Stimulated activated CD4-positive, alpha-beta T cell treated with anti-CD3 and anti-CD28 coated beads, TNF-alpha, amount 100 ng/mL, for 24 hours (primary cell): ENCODE results near the gene KCNMA1.
A peak's percentile ranks its signal among the peaks of the same experiment; 100 is the strongest.
"Not testable (repeated sequence)": the region's sequence is repeated elsewhere in the genome, so short reads cannot be mapped to it uniquely, and the experiment has no call there.

Source experiments
- DNase-seq, 3 experiments: peaks; one replicate each; pipeline ENCODE4 v3.0.0-alpha.2; 2020; ENCODE audit warnings: low read depth in 3 of 3

Gene KCNMA1

DNA sequence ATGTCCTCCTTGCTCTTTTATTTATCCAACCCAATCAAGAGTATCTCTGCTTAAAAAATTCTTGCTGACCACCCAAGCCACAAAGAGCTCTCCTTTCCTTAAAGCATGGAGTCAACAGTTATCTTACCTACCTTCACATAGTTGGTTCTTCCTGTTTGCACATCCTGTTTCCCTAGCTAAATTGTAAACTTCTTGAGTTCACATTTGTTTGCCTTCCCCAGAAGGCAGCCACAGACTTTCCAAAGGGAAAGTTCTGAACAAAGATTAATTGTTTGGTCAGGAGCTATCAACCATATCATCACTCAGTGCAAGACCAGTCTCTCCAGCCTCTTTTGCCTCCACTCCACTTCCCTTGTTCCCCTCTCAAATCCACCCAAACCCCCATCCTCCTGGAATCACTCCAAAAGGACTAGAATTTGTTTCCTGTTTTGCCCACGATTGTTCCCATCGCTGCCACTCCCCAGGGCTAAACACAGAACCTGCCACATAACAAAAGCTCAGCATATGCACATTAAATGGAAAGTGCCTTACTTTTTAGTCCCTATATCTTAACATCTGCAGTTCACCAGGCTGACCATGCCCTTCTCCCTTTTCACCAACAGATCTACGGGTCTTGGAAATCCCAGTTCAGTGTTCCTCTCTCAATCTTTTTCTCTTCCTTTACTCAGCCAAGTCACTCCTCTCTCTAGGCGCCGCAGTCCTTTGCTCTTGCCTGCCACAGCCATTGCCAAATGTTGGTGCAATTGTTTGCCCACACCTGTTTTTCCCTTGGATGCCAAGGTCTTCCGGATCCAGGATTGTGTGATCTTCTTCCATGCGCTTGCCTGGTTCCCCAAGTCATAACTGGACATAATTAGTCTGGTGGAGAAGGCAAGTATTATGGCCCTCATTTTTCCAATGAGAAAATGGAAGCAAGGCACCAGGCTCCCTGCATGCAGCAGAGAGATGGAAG is 265.5 kb downstream of the KCNMA1 start:
- DNase-seq: no peak

GRCh38 chr10:77371421-77371820 is 266.2 kb downstream of the KCNMA1 start:
- DNase-seq: no peak

DNA sequence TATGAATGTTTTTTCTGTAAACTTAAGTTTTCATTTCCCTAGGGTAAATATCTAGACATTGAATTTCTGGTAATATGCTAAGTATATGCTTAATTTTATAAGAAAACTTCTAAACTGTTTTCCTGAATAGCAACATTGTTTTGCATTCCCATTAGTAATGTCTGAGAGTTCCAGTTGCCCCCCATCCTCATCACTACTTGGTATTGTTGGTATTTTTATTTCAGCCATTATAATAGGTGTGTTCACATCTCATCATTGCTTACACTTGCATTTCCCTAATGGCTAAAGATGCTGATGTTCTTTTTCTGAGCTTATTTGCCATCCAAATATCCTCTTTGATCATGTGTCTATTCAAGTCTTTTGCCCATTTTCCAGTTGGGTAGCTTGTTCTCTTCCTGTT is 269.6 kb downstream of the KCNMA1 start:
- no peak for DNase-seq

- DNase-seq: no peak
These were observed 274.4 kb downstream of the KCNMA1 start for GRCh38 chr10:77363210-77363609.

DNA sequence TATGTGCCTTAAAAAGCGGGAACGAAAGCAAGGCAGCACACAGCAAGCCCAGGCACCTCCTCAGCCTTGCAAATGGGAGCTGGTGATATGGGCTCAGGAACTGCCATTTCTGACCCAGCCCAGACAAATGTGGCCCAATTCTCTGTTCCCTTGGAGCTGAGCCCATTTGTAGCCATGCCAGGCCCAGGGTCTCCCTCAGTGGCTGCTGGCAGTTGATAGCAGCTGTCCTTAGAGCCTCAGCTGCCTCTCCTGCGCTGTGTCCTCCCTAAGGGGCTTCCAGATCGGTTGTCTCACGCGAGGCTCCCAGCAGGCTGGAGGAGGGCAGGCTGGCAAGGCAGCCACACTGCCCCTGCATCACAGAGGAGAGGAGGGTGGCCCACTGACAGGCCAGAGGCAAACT is 275.8 kb downstream of the KCNMA1 start:
- no peak for DNase-seq

GRCh38 chr10:77361426-77361825 is 276.2 kb downstream of the KCNMA1 start:
- DNase-seq: no peak

DNA sequence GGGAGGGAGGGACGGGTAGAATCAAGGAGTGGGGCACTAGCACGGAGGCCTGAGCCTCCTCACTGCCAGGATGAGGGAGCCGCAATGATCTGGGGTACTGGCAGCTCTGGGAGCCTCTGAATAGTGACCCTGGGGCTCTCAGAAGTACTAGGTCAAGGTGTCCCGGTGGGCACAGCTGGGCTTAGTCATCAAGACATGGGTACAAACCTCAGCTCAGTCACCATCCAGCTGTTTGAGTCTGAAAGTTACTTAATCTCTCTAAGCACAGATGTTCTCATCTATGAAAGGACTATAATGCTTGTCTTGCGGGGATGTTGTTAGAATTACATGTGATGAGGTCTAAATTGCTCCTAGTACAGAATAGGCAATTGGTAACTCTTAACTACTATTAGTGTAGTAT is 276.8 kb downstream of the KCNMA1 start:
- DNase-seq: no peak

DNA sequence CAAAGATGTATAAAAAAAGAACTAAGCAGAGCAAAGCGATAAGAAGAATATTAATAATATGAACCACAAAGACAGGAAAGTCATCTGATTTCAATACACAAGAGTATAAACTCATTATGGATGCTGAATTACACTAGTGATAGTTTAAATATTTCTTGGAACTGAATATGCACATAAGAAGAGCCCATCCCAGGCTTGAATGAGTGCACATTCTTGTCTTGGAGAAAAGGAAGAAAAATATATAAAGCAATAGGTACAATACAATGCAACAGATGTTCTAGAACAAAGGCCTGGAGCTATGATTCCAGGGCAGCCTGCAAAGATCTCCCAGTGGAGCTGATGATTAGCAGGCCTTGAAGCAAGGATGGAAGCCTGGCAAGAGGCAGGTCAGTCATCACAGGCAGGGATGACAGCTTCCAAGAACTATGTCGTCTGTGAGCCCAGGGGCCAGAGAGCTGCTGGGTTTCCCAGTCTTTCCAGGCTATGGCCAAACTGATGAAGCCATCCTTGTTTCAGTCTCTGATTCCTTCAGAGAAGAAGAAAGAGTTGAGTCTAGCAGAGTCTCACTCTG is 277.6 kb downstream of the KCNMA1 start:
- DNase-seq: no peak

DNA sequence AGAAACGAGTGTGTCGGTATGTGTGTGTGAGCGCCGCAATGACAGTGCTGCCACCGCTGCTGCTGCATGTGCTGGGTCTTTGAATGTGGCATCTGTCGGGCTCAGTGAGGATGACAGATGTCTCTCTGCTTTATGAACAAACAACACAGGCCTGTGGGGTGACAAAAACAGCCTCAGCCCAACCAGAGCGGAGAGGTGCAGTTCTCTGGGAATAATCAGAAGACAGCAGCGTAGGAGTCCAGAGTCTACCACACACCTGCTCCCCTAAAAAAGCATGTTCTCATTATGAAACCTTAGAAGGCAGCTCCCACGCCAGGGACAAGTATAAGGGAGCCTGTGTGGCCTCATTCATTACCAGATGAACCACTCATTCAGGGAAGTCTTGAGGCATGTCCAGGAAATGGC is 278.3 kb downstream of the KCNMA1 start:
- no peak for DNase-seq

DNA sequence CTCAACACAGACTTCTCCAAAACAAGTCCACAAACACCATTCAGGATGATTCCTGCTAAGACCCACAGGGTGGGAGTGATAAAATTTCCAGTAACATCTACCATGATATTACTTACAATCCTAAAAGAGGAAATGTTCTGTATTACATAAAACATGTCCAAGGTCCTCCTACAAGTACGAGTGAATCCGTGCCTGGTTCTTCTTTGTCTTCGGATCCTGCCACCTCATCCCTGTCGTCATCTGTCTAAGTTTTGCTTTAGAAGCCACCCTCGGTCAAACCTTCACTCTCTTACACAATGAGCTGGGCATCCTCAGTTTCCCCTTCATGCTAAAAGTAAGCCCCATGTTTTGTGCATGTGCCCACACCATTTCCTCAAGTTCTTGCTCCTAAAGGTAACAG is 279.0 kb downstream of the KCNMA1 start:
- DNase-seq: no peak

GRCh38 chr10:77357611-77358310 is 279.8 kb downstream of the KCNMA1 start:
- no peak for DNase-seq

DNA sequence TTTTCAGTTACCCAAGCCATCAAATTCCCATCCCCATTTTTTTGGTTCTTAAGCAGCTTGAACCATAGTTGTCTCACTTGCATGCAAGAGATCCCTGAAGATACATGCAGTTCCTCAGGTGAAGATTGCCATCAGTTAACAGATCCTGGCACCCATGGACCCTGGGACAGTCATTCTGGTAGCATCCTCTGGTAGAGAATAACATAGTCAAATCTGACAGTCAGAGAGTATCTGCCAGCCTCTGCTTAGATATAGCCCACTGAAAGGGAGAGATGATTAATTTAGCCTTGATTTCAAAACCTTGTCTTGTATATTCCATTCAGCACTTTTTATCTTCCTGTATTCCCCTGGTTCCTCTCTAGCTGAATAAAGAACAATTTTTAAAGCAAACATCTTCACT is 280.4 kb downstream of the KCNMA1 start:
- DNase-seq: no peak

GRCh38 chr10:77355844-77356243 is 281.8 kb downstream of the KCNMA1 start:
- no peak for DNase-seq

- DNase-seq: no peak
These were observed 286.2 kb downstream of the KCNMA1 start for GRCh38 chr10:77351386-77351785.

- DNase-seq: peak in 1 of 3 experiments; percentile 3
These were observed 286.9 kb downstream of the KCNMA1 start for GRCh38 chr10:77350711-77351119.

GRCh38 chr10:77350134-77350533 is 287.5 kb downstream of the KCNMA1 start:
- no peak for DNase-seq

GRCh38 chr10:77349226-77349625 is 288.4 kb downstream of the KCNMA1 start:
- no peak for DNase-seq

GRCh38 chr10:77348751-77349150 is 288.9 kb downstream of the KCNMA1 start:
- DNase-seq: no peak

DNA sequence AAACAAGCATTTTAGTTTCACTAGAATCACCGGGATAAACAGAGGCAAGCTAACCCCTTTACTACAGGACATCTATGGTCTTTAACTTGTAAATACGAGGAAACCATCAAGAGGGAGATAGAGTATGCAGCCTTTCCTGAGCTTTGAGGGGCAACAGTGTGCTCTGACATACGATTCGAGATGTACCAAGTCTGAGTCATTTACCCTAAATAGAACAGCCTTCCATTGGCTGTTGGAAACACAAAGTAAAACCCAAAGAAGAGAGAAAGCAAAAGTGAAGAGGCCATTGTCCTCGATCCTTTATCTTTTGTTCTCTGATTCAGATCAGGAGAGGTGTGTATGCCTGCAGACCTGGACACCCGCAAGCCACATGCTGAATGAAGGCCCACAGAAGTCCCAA is 289.5 kb downstream of the KCNMA1 start:
- no peak for DNase-seq

GRCh38 chr10:77347052-77347451 is 290.6 kb downstream of the KCNMA1 start:
- no peak for DNase-seq

DNA sequence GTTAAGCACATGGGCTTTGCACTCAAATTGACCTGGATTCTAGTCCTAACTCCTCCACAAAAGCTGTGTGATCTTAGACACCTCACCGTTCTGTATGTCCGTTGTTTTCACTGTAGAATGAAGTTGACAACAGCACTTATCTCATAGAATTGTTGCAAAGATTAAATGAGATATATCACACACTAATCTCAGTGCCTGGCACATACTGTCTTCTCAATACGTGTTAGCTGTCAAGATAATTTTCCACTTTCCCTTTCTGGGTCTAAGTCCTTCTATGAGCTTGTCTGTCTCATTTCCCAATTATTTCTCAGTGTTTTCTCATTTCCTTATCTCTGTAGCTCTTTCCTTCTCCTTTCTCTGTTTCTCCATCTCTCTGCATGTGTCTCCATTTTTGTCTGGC is 296.6 kb downstream of the KCNMA1 start:
- DNase-seq: no peak

DNA sequence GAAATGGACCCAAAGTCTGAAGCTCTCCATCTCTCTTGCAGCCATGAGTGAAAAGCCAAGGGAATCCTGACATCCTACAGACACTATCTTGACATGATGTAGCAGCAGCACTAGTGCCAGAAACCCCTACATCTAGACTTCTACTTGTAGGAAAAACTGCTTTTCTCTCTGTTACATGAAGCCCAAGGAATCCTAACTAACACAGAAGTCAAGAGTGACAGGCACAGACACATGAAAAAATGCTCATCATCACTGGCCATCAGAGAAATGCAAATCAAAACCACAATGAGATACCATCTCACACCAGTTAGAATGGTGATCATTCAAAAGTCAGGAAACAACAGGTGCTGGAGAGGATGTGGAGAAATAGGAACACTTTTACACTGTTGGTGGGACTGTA is 297.7 kb downstream of the KCNMA1 start:
- DNase-seq: not testable (repeated sequence)

DNA sequence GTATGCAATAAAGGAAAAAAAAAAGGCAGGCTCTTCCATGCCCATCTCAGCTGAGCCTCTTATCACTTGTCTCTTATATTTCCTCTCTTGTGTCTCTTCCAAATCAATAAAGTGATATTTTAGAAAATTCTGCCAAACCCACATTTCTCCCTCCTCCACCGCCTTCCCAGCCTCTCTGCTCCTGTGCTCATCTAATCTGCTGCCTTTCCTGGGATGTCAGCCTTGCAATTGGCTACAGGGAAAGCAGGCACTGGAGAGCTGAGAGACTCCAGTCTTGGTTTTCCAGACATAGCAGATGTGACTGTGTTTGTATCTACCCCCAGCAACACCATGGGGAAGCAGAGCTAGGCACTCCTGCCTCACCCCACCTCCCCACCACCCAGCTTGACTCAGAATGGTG is 298.4 kb downstream of the KCNMA1 start:
- no peak for DNase-seq
